HFFc6 (cell line): ENCODE data around the gene GSS. TPM values are rescaled to one million over a fixed set of nuclear protein-coding genes. Genes with fewer than 3 reads are reported as not detected.
A peak's percentile ranks its signal among the peaks of the same experiment; 100 is the strongest.

Experiments used
- DNase-seq: peaks from one replicate; pipeline ENCODE4 v3.0.0-alpha.2; 2018
- H3K27ac Mint-ChIP-seq: 2 replicates; pipeline ENCODE4 v1.8.0; 2020; ENCODE audit warnings: mild to moderate bottlenecking, mixed read lengths
- H3K27me3 Mint-ChIP-seq: 2 replicates; pipeline ENCODE4 v1.8.0; 2021; ENCODE audit warnings: mild to moderate bottlenecking, moderate library complexity, mixed read lengths; ENCODE audit not compliant: insufficient read depth
- H3K36me3 Mint-ChIP-seq: 2 replicates; pipeline ENCODE4 v1.8.0; 2021; ENCODE audit warnings: low read depth, mixed read lengths
- H3K4me1 Mint-ChIP-seq: 2 replicates; pipeline ENCODE4 v1.8.0; 2020; ENCODE audit warnings: low read depth, mixed read lengths
- H3K4me3 Mint-ChIP-seq: 2 replicates; pipeline ENCODE4 v1.8.0; 2020; ENCODE audit warnings: mild to moderate bottlenecking, moderate library complexity, mixed read lengths
- H3K9me3 Mint-ChIP-seq: 2 replicates; pipeline ENCODE4 v1.8.0; 2020; ENCODE audit warnings: mild to moderate bottlenecking, mixed read lengths
- total RNA-seq, 6 experiments: library from RNA; stranded (reverse); fragmentation: NEBNext Ultra II Directional; extraction: Animal tissue kit (Norgen Biotek cat#: 25700); gene quantifications; 2 replicates in 1 of 6; 3 replicates in 5 of 6; pipeline ENCODE4 v1.2.3, GENCODE V29; 2021
- TF ChIP-seq, protein P1 (sequence below): fragments of 200-600 bp; sonication (generic); IDR thresholded peaks from 2 replicates; pipeline ENCODE4 v1.5.0; 2021; ENCODE audit warnings: antibody characterized with exemption, mild to moderate bottlenecking

Gene GSS
- total RNA-seq, 6 experiments from 2014 or later, result 72.1 to 86.8 (median 76.6) TPM

DNA sequence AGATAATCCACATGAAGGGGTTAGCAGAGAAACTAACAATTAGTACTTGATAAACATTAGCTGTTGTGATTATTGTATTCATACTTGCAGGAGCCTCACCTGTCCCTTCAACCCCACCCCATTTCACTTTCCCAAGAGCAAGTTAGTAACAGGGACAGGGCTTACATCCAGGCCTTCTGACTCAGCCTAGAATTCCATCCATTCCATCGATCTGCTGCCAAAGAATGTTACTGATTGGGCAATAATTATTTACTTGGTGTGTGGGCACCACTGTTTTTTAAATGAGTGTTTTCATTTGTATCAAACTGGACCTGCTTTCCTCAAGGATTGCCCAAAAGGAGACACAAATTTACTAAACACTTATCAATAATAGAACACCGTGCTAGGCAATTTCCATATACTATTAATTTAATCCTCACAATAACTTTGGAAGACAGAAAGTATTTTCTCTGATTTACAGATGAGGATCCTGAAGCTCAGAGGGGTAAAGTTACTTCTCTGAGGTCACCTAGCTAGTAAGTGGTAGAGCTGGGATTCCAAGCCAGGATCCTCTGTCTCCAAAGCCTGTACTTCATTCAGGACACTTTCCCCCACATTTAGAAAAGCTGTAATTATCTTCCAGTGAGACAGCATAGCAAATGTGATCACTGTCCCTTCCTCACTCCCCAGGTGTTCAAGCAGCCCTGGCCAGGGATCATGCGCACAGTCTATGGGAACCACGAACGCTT, 32.8 kb downstream of the GSS start:
- Mint-ChIP-seq H3K36me3 (peaks cover 34% of the 10 kb centered on the region), H3K27me3 (peaks cover 1% of the 10 kb centered on the region), H3K4me1 (peaks cover 21% of the 10 kb centered on the region), H3K4me3 (no peak overlapping the region), H3K27ac (no peak overlapping the region), H3K9me3 (no peaks in the 10 kb centered on the region)
- peak; percentile 75 for DNase-seq
- TF ChIP-seq, protein P1, sequence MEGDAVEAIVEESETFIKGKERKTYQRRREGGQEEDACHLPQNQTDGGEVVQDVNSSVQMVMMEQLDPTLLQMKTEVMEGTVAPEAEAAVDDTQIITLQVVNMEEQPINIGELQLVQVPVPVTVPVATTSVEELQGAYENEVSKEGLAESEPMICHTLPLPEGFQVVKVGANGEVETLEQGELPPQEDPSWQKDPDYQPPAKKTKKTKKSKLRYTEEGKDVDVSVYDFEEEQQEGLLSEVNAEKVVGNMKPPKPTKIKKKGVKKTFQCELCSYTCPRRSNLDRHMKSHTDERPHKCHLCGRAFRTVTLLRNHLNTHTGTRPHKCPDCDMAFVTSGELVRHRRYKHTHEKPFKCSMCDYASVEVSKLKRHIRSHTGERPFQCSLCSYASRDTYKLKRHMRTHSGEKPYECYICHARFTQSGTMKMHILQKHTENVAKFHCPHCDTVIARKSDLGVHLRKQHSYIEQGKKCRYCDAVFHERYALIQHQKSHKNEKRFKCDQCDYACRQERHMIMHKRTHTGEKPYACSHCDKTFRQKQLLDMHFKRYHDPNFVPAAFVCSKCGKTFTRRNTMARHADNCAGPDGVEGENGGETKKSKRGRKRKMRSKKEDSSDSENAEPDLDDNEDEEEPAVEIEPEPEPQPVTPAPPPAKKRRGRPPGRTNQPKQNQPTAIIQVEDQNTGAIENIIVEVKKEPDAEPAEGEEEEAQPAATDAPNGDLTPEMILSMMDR, result no peak

DNA sequence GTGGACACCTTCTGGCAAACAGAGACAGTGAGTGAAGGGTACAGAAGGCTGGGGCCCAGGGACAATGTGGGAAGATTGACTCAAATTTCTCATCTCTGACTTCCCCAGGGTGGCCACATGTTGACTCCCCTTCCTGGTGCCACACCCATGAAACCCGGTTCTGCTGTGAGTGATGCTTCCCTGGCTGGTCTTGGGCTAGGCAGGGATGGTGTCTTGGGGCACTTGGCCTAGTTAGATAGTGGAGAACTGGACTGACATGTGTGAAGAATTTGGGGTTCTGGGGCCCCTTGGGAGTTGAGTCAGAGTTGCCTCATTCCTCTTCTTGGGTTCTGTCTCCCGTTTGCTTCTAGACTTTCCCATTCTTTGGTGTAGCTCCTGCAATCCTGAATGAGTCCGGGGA, 34.2 kb downstream of the GSS start:
- peaks cover 7% of the 10 kb centered on the region; the same call in 1 of the 2 replicates for H3K4me1 Mint-ChIP-seq
- no peak overlapping the region for H3K27ac Mint-ChIP-seq
- no peak overlapping the region for H3K4me3 Mint-ChIP-seq
- no peak for DNase-seq
- no peaks in the 10 kb centered on the region for H3K9me3 Mint-ChIP-seq
- peaks cover 1% of the 10 kb centered on the region for H3K27me3 Mint-ChIP-seq
- TF ChIP-seq, protein P1, result no peak
- peaks cover 31% of the 10 kb centered on the region for H3K36me3 Mint-ChIP-seq

DNA sequence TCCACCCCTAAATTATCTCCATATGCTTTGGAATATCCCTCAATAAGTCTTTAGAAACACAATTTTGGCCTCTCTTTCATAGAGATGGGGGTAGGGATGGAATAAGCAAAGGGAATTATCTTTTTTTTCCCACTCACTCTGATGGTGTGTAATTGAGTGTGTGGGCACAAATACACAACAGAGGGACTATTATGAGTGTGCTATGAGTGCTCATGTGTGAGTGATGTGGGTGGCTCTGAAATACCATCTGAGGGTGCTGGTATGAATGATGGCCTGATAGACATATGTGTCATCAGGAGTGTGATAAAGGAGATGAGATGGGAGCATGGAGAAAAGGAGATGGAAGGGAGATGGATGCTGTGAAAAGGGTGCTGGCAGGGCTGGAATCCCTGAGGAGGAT, 35.6 kb downstream of the GSS start:
- Mint-ChIP-seq H3K4me3 (no peak overlapping the region), H3K9me3 (no peaks in the 10 kb centered on the region), H3K27me3 (peaks cover 1% of the 10 kb centered on the region), H3K4me1 (no peaks in the 10 kb centered on the region), H3K36me3 (peaks cover 18% of the 10 kb centered on the region), H3K27ac (no peak overlapping the region)
- TF ChIP-seq, protein P1, result no peak
- DNase-seq, result no peak

DNA sequence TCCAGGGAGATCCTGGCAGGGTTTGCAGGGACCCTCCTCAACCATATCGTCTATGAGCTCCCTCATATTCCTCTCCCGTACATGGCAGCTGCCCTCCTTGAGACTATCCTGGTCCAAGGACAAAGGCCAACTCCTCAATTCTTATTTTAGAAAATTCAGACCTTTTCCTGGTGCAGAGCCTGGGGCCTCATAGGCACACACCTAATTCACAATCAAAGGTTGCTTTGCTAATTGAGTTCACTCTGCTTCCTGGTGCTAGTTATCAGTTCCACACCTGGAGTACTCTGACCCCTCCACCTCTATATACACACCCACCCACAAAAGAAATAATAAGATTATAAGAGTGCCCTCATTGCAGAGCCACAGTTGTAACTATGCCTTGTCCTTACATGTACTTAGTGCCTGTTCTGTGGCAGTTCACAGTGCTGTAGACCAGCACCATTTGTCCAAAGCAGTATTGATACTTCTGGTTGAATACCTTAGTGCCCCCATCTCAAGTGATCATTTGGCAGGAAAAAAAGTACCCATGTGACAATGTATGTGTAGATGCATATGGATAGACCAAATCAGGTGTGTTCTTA, 38.7 kb downstream of the GSS start:
- Mint-ChIP-seq H3K36me3 (peaks cover 15% of the 10 kb centered on the region), H3K27me3 (peaks cover 1% of the 10 kb centered on the region; the same call in 1 of the 2 replicates), H3K4me3 (no peak overlapping the region), H3K27ac (no peak overlapping the region), H3K9me3 (no peaks in the 10 kb centered on the region), H3K4me1 (no peaks in the 10 kb centered on the region)
- no peak for DNase-seq
- TF ChIP-seq, protein P1, result no peak

DNA sequence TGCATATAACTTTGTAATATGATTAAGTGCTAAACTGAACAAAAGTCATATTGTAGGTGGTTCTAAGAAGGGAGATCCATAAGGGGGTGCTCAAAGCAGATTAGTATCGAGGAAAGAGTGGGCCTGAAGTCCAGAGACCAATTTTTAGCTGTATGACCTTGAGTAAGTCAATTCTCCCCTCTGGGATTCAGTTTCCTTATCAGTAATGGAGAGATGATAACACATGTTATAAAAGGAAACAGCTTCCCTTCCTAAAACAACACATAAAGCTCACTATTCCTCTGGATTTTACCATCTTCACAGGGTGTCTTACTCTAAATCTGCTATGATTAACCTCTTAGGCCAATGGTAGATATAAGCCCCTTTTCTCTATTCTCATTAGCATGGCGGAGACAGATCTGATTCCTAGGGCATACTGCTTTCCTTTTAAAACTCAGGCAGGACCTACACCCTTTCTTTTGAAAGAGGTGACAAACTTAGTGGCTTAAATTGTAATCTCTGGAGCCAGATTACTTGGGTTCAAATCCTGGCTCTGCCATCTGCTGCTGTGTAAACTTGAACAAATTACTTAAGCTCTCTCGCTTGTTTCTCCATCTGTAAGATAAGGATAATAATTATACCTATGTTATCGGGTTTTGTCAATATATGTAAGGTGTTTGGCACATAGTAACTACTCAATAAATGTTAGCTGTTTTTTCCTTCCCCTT, 39.7 kb downstream of the GSS start:
- peaks cover 15% of the 10 kb centered on the region for H3K36me3 Mint-ChIP-seq
- H3K27ac Mint-ChIP-seq, result no peak overlapping the region
- TF ChIP-seq, protein P1, result no peak
- no peak for DNase-seq
- H3K9me3 Mint-ChIP-seq, result no peaks in the 10 kb centered on the region
- no peaks in the 10 kb centered on the region for H3K4me1 Mint-ChIP-seq
- H3K27me3 Mint-ChIP-seq, result peaks cover 1% of the 10 kb centered on the region; the same call in 1 of the 2 replicates
- no peak overlapping the region for H3K4me3 Mint-ChIP-seq
